HL-60 (cell line): Measurements from ENCODE around the gene ATOX1.

ENCODE experiments used
- DNase-seq, 2 experiments: peaks; one replicate each; pipeline ENCODE4 v3.0.0-alpha.2; 2010 to 2020; ENCODE audit warnings: low read depth in 1 of 2, low spot score in 1 of 2
- H3K27ac ChIP-seq: fragments of 250-450 bp; sonication (Bioruptor Pico); replicated peaks from 2 replicates; pipeline ENCODE4 v1.5.1; 2020; ENCODE audit warnings: mild to moderate bottlenecking, moderate library complexity
- H3K27me3 ChIP-seq: fragments of 250-450 bp; sonication (Bioruptor Pico); 2 replicates; pipeline ENCODE4 v1.5.1; 2021; ENCODE audit warnings: mild to moderate bottlenecking, moderate library complexity; ENCODE audit not compliant: insufficient read depth, poor library complexity, severe bottlenecking
- H3K4me3 ChIP-seq: replicated peaks from 2 replicates; pipeline ENCODE4 v1.5.1; 2011; ENCODE audit warnings: mild to moderate bottlenecking, control low read depth, low read length; ENCODE audit not compliant: insufficient read depth
- GABPA ChIP-seq: IDR thresholded peaks from 2 replicates; pipeline ENCODE4 v1.6.1; 2012; ENCODE audit warnings: low read depth
- POLR2AphosphoS5 ChIP-seq: IDR thresholded peaks from 2 replicates; pipeline ENCODE4 v1.6.1; 2012; ENCODE audit warnings: low read depth
- SPI1 ChIP-seq: IDR thresholded peaks from 2 replicates; pipeline ENCODE4 v1.6.1; 2012; ENCODE audit warnings: low read depth, mild to moderate bottlenecking, borderline replicate concordance
- TF ChIP-seq, protein P1 (sequence below): IDR thresholded peaks from one replicate; pipeline ENCODE4 v1.5.1; 2011; ENCODE audit warnings: low read length, control low read depth, inconsistent platforms; ENCODE audit not compliant: insufficient read depth
- TF ChIP-seq, protein P2 (sequence below): IDR thresholded peaks from 2 replicates; pipeline ENCODE4 v1.6.1; 2012; ENCODE audit warnings: low read depth; ENCODE audit not compliant: insufficient replicate concordance

The ATOX1 gene

DNA sequence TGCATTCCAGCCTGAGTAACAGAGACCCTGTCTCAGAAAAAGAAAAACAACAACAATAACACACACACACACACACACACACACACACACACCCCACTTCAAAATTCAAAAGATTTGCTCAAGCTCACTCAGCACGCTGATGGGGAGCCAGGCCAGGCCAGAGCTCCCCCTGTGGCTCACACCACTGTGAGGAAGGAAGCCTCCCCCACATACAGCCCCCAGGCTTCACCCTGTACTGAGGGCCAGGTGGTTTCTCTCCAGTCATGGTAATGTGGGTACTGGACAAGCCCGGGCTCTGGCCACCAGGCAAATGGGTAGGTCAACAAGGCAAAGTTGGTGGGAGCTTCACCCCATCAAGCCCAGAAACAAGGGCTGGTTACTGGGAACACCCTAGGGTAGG, 19.0 kb downstream of the ATOX1 start:
- H3K4me3 ChIP-seq = no peak overlapping the region
- H3K27me3 ChIP-seq = no peaks in the 10 kb centered on the region
- TF ChIP-seq GABPA (no peak), POLR2AphosphoS5 (no peak), SPI1 (no peak)
- TF ChIP-seq, protein P1, sequence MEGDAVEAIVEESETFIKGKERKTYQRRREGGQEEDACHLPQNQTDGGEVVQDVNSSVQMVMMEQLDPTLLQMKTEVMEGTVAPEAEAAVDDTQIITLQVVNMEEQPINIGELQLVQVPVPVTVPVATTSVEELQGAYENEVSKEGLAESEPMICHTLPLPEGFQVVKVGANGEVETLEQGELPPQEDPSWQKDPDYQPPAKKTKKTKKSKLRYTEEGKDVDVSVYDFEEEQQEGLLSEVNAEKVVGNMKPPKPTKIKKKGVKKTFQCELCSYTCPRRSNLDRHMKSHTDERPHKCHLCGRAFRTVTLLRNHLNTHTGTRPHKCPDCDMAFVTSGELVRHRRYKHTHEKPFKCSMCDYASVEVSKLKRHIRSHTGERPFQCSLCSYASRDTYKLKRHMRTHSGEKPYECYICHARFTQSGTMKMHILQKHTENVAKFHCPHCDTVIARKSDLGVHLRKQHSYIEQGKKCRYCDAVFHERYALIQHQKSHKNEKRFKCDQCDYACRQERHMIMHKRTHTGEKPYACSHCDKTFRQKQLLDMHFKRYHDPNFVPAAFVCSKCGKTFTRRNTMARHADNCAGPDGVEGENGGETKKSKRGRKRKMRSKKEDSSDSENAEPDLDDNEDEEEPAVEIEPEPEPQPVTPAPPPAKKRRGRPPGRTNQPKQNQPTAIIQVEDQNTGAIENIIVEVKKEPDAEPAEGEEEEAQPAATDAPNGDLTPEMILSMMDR = no peak
- TF ChIP-seq, protein P2, sequence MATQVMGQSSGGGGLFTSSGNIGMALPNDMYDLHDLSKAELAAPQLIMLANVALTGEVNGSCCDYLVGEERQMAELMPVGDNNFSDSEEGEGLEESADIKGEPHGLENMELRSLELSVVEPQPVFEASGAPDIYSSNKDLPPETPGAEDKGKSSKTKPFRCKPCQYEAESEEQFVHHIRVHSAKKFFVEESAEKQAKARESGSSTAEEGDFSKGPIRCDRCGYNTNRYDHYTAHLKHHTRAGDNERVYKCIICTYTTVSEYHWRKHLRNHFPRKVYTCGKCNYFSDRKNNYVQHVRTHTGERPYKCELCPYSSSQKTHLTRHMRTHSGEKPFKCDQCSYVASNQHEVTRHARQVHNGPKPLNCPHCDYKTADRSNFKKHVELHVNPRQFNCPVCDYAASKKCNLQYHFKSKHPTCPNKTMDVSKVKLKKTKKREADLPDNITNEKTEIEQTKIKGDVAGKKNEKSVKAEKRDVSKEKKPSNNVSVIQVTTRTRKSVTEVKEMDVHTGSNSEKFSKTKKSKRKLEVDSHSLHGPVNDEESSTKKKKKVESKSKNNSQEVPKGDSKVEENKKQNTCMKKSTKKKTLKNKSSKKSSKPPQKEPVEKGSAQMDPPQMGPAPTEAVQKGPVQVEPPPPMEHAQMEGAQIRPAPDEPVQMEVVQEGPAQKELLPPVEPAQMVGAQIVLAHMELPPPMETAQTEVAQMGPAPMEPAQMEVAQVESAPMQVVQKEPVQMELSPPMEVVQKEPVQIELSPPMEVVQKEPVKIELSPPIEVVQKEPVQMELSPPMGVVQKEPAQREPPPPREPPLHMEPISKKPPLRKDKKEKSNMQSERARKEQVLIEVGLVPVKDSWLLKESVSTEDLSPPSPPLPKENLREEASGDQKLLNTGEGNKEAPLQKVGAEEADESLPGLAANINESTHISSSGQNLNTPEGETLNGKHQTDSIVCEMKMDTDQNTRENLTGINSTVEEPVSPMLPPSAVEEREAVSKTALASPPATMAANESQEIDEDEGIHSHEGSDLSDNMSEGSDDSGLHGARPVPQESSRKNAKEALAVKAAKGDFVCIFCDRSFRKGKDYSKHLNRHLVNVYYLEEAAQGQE = no peak
- DNase-seq = no peak
- no peak overlapping the region for H3K27ac ChIP-seq

DNA sequence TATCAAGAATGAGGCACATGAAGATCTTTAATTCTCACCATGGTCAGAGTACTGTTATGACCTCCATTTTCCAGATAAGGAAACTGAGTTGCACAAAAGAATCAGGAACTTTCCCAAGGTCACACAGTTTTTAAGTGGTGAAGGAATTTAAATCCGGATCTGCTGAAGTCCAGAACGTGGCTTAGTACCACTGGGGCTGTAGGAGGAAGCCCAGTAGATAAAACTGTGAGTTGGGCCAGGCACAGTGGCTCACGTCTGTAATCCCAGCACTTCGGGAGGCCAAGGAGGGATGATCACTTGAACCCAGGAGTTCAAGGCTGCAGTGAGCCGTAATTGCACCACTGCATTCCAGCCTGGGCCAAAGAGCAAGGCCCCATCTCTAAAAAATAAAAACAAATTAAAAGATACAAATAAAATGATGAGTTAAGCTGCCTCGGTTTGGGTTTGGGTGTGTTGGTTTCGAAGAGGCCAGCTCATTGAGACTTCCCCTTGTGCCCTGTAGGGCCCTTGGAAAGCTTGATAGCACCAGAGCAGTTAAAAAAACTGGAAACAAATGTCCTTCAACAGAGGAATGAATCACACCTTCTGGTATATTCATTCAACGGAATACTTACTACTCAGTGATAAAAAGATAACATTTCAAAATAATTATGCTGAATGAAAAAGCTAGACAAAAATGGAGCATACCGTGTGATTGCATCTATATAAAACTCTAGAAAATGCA, 20.1 kb downstream of the ATOX1 start:
- Histone ChIP-seq H3K27me3 (no peaks in the 10 kb centered on the region), H3K4me3 (no peak overlapping the region), H3K27ac (no peak overlapping the region)
- no peak for DNase-seq
- TF ChIP-seq, protein P1 = no peak
- TF ChIP-seq, protein P2 = no peak
- no peak for TF ChIP-seq POLR2AphosphoS5
- TF ChIP-seq SPI1 = no peak
- TF ChIP-seq GABPA = no peak

DNA sequence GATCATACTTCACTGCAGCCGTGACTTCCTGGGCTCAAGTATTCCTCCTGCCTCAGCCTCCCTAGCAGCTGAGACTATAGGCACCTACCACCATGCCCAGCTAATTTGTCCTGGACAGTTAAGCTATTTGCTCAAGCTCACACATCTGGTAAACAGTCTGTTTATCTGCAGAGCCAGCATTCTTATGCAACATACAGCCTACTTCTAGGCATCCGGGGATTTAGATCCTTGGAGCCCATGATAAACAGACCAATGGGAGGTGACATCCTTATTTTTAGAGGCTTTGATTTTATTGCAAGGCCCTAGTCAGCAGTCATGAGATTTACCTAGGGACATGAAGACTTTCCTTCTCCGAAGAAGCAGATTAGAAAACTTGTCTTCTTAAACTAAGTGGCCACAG, 21.0 kb downstream of the ATOX1 start:
- H3K27me3 ChIP-seq = no peaks in the 10 kb centered on the region
- TF ChIP-seq, protein P2 = no peak
- TF ChIP-seq SPI1 (no peak), POLR2AphosphoS5 (no peak)
- TF ChIP-seq, protein P1 = no peak
- no peak overlapping the region for H3K27ac ChIP-seq
- no peak overlapping the region for H3K4me3 ChIP-seq
- DNase-seq = no peak
